Left lobe of liver (tissue), 2 donors: Measurements from ENCODE around the gene CD93. TPM values are rescaled to one million over a fixed set of nuclear protein-coding genes. Genes with fewer than 3 reads are reported as not detected.

Source experiments
- ATAC-seq: fragments of 200-7000 bp; cut with Tn5 transposase; one replicate; pipeline ENCODE4 v1.9.1; 2020; ENCODE audit warnings: mild to moderate bottlenecking, moderate library complexity
- DNase-seq: peaks from one replicate; pipeline ENCODE4 v3.0.0-alpha.2; 2020; ENCODE audit warnings: low spot score
- total RNA-seq: library from RNA; stranded (reverse); gene quantifications from one replicate; pipeline ENCODE4 v1.2.1, GENCODE V29; 2021
- donor health status: DM: no; HTN: no; CAD: no; lungs with moderate emphysema.
- donor health status: DM: no; HTN: yes; CAD: no.

Gene CD93
- total RNA-seq, 1 donor from 2014 or later: 4.8 TPM

GRCh38 chr20:23120936-23121750, 35.0 kb upstream of the CD93 start:
- no peak for DNase-seq
- no peak for ATAC-seq

DNA sequence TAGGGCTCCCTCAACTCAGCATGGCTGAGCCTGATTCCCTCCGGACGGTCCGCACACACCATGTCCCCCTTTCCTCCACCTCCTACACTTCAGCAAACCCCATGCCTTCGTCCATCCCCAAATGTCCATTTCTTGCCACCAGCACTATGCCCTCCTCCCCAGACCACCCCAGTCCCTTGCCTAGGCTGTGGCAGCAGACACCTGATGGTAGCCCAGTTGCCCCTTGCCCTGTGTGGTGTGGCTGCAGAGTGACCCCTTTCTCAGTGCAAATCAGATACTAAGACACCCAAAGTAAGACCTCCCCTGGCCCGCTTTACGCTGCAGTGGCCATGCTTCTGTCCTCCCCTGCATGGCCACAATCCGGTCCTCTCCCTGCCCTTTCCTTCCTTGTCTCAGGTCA, 34.1 kb upstream of the CD93 start:
- DNase-seq: no peak

GRCh38 chr20:23119456-23120216, 33.5 kb upstream of the CD93 start:
- ATAC-seq (peak; percentile 49), DNase-seq (no peak)

More for the DNA sequence above, 34.1 kb upstream of the CD93 start:
- ATAC-seq: no peak

- ATAC-seq (no peak), DNase-seq (no peak)
Measured at GRCh38 chr20:23118766-23119165, 32.6 kb upstream of the CD93 start.

DNA sequence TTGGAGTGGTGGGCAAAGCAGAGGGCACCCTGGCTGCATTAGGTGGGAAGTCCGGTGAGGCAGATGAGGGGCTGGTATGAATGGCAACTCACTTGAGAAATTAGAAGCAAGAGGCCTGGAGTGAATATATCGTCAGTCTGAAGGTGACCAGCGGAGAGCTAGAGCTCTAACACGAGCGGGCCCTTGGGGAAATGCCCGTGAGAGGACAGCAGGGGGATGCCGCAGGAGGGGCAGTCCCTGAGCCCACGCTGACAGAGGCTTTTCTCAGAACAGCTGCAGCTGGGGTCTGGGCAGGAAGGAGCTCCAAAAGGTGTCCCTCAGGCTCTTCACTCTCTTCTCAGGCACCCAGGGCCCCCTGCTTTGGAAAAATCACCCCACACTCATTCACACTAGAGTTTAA, 32.0 kb upstream of the CD93 start:
- DNase-seq: no peak

DNA sequence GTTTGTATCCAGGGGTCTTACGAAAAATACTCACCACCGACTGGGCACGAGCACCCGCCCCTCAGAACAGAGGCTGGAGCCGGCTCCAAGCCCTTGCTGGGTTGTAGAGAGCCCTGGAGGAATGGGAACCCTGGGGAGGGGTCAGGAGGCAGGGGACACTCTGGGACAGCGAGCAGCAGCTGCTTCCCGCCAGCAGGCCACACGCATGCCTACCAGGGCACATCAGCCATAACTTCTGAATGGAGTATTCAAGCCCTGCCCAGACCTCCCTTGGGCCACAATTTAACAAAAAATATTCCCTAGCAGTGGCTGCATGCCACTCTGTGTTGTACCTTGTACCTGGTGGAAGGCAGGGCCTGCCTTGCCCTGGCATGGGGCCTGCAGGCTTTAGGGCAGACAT, 31.6 kb upstream of the CD93 start:
- no peak for DNase-seq
- ATAC-seq: no peak

More for the DNA sequence above, 32.0 kb upstream of the CD93 start:
- ATAC-seq: no peak

- no peak for DNase-seq
- no peak for ATAC-seq
Measured at GRCh38 chr20:23116311-23117089, 30.4 kb upstream of the CD93 start.

DNA sequence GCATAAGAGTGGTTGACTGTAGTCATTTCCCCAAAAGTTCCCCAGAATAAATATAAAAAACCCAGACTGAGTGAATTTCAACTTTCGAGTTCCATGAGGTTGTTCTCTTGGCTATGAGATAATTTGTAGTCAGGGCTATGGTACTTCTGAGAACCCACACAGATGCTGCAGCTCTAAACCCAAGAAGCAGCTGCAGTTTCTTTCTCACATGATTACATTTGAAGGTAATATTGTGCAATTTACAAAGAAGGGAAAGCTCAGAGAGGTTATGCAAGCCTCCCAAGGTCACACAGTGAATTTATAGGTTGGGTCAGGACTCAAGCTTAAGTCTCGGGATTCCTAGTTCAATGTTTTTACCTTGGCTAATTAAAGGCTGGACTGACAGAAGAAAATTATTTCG, 29.7 kb upstream of the CD93 start:
- DNase-seq (no peak), ATAC-seq (no peak)

DNA sequence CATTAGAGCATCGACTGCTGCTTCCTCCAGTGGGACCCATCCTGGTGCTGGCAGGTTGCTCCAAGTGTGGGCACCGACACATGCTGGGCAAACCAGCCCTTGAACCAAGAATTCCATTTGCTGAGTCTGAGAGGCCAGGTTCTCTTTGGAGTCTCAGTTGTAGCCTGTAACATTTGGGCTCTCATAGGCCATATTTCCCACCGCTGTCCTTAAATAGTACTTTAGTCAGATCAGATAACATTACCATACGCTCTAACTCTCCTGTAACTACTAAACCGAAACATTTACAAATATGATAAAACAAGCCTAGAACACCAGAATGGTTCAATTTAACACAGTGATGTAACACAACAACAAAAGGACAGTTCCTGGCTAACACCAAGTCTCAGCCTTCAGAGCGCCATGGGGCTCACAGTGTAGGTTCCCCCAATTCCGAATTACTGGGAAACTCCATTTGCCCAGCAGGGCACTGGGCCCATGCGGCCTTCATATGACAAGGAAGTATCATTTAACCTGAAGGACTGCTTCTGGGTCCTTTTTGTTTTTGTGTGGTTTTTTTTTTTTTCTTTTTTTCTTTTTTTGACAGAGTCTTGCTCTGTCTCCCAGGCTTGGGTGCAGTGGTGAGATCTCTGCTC, 28.4 kb upstream of the CD93 start:
- ATAC-seq: no peak

DNA sequence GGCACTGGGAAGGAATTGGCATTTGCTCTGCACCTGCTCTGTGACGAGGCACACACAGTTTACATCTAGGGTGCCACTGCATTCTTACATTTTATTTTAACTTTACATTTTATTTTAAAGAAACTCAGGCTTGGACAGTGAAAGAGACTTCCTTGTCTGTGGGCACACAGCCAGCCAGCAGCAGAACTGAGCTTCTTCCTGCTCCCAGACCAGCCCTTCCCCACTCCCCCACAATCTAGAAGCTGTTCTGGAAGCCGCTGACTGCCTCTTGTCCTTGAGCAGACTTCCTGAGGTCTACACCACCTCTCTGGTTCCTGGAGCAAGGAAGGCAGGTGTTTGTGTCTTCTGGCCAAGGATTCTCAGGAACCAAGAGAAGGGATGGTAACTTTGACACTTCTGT, 27.9 kb upstream of the CD93 start:
- ATAC-seq: peak; percentile 58

More for the DNA sequence above, 28.4 kb upstream of the CD93 start:
- no peak for DNase-seq

DNA sequence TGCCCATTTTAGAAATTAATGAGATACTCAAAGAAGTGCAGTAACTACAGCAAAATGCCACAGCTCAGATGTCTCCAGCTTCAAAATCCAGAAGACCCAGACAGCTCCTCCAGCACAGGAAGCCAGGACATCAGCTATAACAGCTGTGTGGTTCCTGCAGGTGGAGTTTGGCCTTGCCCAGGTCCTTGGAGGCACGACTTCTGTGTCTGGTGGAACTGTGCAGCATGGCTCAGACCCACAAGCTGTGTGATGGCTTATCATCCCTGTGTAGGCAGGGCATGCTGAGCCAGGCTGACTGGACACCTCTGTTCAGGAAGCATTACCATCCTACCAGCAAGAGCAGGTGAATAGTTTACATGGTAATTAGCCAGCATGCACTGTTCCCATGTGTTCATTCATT, 26.5 kb upstream of the CD93 start:
- ATAC-seq: no peak
- no peak for DNase-seq

More for the DNA sequence above, 27.9 kb upstream of the CD93 start:
- no peak for DNase-seq

DNA sequence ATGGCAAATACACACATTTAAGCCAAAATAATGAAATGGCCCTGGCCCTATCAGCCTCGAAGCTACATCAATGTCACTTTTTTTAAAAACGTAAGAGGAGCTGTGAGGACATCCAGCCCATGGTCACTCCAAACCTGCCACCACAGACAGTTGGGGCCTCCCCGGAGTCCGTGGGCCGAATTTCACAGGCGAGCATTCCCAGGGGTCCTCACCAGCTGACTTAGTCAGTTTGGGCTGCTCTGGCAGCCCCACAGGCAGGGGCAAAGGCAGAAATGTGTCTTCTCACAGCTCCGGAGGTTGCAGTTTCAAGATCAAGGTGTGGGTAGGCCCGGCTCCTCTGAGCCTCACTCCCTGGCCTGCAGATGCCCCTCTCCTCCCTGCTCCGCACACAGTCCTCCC, 25.8 kb upstream of the CD93 start:
- DNase-seq (no peak), ATAC-seq (no peak)

- no peak for DNase-seq
- no peak for ATAC-seq
Measured at GRCh38 chr20:23111307-23111943, 25.3 kb upstream of the CD93 start.

DNA sequence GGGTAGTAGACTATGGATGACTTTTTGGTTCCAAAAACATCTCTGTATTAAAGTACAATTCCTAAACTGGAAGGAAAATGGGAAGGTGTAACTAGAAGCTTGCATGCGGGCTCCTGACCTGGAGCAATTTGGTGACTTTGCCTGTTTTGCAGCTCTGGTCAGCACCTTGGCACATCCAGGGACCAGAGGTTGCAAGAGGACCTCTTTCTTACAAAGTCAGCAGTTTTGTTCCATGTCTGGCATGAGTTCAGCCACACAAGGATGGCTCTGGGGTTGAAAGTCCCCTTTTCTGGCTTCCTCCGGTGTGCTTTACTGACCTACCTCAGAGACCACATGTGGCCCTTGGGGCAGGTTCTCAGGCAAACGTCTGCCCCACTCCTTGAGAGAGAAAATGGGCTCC, 22.7 kb upstream of the CD93 start:
- DNase-seq: no peak

DNA sequence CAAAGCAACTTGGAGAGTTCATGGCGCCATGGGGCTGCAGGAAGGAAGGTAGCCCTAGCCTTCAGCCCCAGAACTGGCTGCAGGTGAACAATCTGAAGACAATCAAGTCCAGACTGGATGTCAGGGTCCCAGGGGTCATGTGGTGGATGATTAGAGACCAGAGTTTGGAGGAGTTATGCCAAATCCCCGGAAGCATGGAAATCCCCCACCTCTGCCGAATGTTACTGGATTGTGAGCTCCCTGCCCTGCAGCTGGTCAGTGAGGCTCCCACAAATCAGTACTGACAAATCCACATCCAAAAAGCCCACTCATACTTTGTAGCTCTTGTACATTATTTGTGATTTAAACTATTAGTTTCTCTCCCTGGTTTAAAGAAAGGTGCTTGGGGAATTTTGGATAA, 21.3 kb upstream of the CD93 start:
- ATAC-seq (no peak), DNase-seq (no peak)

More for the DNA sequence above, 22.7 kb upstream of the CD93 start:
- no peak for ATAC-seq

- DNase-seq (no peak), ATAC-seq (peak; percentile 70)
Measured at GRCh38 chr20:23106271-23106851, 20.2 kb upstream of the CD93 start.

DNA sequence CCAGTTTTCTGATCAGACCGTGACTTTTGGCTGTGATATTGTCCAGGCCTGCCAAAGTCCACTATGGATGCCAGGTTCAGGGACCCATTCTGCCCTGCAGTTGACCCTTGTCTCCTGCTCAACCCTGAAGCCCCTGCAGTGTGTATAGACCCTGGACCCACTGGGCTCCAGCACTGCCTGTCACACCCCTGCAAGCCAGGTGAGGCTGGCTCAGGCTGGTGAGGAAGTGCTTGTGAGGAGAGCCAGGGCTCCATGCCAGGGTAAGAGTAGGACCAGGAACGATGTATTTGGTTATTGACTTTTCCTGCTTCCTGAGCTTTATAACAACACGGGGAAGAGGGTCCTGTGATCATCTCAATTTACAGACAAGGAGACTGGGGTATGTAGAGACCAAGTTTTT, 19.1 kb upstream of the CD93 start:
- ATAC-seq: no peak
- no peak for DNase-seq

- DNase-seq: no peak
- ATAC-seq: no peak
Measured at GRCh38 chr20:23103284-23104018, 17.3 kb upstream of the CD93 start.

- DNase-seq: no peak
- ATAC-seq: no peak
Measured at GRCh38 chr20:23101696-23102406, 15.7 kb upstream of the CD93 start.
